ENCODE results near the gene OSTN.

- TF ChIP-seq CTCF (IDR thresholded peaks at IDR 0.05) = no peak
- TF ChIP-seq TCF7L2 (IDR thresholded peaks at IDR 0.05; ENCODE audit: low read depth, low read length) = no peak
Observed at GRCh38 chr3:191259486-191259885, 60.4 kb downstream of the OSTN start.
